PC-3 (cell line): ENCODE data around the gene SLC25A19. TPM values are rescaled to one million over a fixed set of nuclear protein-coding genes. Genes with fewer than 3 reads are reported as not detected.

Experiments used
- ATAC-seq: fragments of 200-7000 bp; cut with Tn5 transposase; 2 replicates; pipeline ENCODE4 v1.9.1; 2020; ENCODE audit warnings: mild to moderate bottlenecking, moderate library complexity
- BruUV-seq: library from RNA; stranded (reverse); fragments of 400-500 nt; replicated peaks from 2 replicates; lab custom pipeline; 2021; lab: Mats Ljungman, UMichigan
- CTCF ChIA-PET: fragments of 300-600 bp; sonication (Branson Sonifier 250); formaldehyde crosslinking; loops from one replicate; lab custom pipeline; 2022; ENCODE audit warnings: antibody characterized with exemption; lab: Charles Lee
- POLR2A ChIA-PET: fragments of 300-600 bp; sonication (Branson Sonifier 250); formaldehyde crosslinking; loops from one replicate; lab custom pipeline; 2022; ENCODE audit warnings: antibody characterized with exemption; ENCODE audit not compliant: unreplicated experiment; lab: Charles Lee
- DNase-seq: peaks from one replicate; pipeline ENCODE4 v3.0.0-alpha.2; 2015
- H2AFZ ChIP-seq: fragments of 300-600 bp; sonication (generic); 2 replicates; pipeline ENCODE4 v1.6.0; 2016; ENCODE audit warnings: antibody characterized with exemption, low read length
- H3F3A ChIP-seq: fragments of 300-600 bp; sonication (generic); one replicate; pipeline ENCODE4 v1.6.0; 2017; ENCODE audit warnings: antibody characterized with exemption, low read length, control low read depth, mild to moderate bottlenecking; ENCODE audit not compliant: unreplicated experiment
- H3K27ac ChIP-seq: fragments of 300-600 bp; sonication (generic); 2 replicates; pipeline ENCODE4 v1.5.1; 2016; ENCODE audit warnings: mild to moderate bottlenecking, low read length
- H3K27me3 ChIP-seq: fragments of 300-600 bp; sonication (generic); 2 replicates; pipeline ENCODE4 v1.6.1; 2016; ENCODE audit warnings: low read length, mixed read lengths
- H3K36me3 ChIP-seq: fragments of 300-600 bp; sonication (generic); 2 replicates; pipeline ENCODE4 v1.6.1; 2016; ENCODE audit warnings: low read depth, mixed run types, low read length, mixed read lengths
- H3K4me1 ChIP-seq: fragments of 300-600 bp; sonication (generic); 2 replicates; pipeline ENCODE4 v1.5.1; 2016; ENCODE audit warnings: low read length; ENCODE audit not compliant: insufficient read depth
- H3K4me2 ChIP-seq: fragments of 300-600 bp; sonication (generic); 2 replicates; pipeline ENCODE4 v1.6.0; 2016; ENCODE audit warnings: low read length
- H3K4me3 ChIP-seq: fragments of 300-600 bp; sonication (generic); 2 replicates; pipeline ENCODE4 v1.5.1; 2016; ENCODE audit warnings: mild to moderate bottlenecking, low read length, mixed read lengths
- H3K79me2 ChIP-seq: fragments of 300-600 bp; sonication (generic); 2 replicates; pipeline ENCODE4 v1.6.1; 2017; ENCODE audit warnings: low read length, mixed read lengths
- H3K9ac ChIP-seq: fragments of 300-600 bp; sonication (generic); 2 replicates; pipeline ENCODE4 v1.6.0; 2016; ENCODE audit warnings: mild to moderate bottlenecking, low read length
- H3K9me2 ChIP-seq: fragments of 300-600 bp; sonication (generic); replicated peaks from 2 replicates; pipeline ENCODE4 v1.6.1; 2016; ENCODE audit warnings: mixed run types, low read length, mixed read lengths
- H3K9me3 ChIP-seq: fragments of 300-600 bp; sonication (generic); 2 replicates; pipeline ENCODE4 v1.6.1; 2016; ENCODE audit warnings: low read length, mixed read lengths
- H4K20me1 ChIP-seq: fragments of 300-600 bp; sonication (generic); 2 replicates; pipeline ENCODE4 v1.6.1; 2016; ENCODE audit warnings: low read length, mixed read lengths
- EZH2 ChIP-seq: fragments of 300-600 bp; sonication (generic); IDR thresholded peaks from one replicate; pipeline ENCODE4 v1.6.1; 2017; ENCODE audit warnings: antibody characterized with exemption, mild to moderate bottlenecking, low read length; ENCODE audit not compliant: unreplicated experiment
- EZH2phosphoT487 ChIP-seq: fragments of 300-600 bp; sonication (generic); IDR thresholded peaks from 2 replicates; pipeline ENCODE4 v1.6.1; 2018; ENCODE audit warnings: mild to moderate bottlenecking, antibody characterized with exemption, low read length, borderline replicate concordance
- intact Hi-C: fragments of 100-400 bp; cut with micrococcal nuclease; formaldehyde crosslinking; loops from 2 replicates; pipeline ENCODE4 v1.9.0; 2023
- total RNA-seq: library from RNA; depleted of rRNA; stranded (reverse); fragments of >200 nt; gene quantifications from 2 replicates; pipeline ENCODE4 v1.2.3, GENCODE V29; 2014
- TF ChIP-seq, protein P1 (sequence below): fragments of 300-600 bp; sonication (generic); conservative IDR thresholded peaks from 2 replicates; pipeline ENCODE4 v1.5.1; 2017; ENCODE audit warnings: antibody characterized with exemption, low read depth, mild to moderate bottlenecking, low read length

Gene SLC25A19
- total RNA-seq, 1 experiment from 2014 or later = 75.0 TPM

- Histone ChIP-seq H2AFZ (peak overlapping the region; percentile 89), H3K9ac (peak overlapping the region; percentile 87), H3K27ac (peak overlapping the region; percentile 36; the same call in 1 of the 2 replicates), H3K36me3 (peaks cover 6% of the 10 kb centered on the region; the same call in 1 of the 2 replicates), H3K9me3 (no peaks in the 10 kb centered on the region), H3K79me2 (peaks cover 21% of the 10 kb centered on the region), H3K9me2 (no peaks in the 10 kb centered on the region), H4K20me1 (no peaks in the 10 kb centered on the region), H3K4me1 (peaks cover 20% of the 10 kb centered on the region), H3K4me2 (peak overlapping the region; percentile 90), H3K27me3 (no peaks in the 10 kb centered on the region), H3F3A (peaks cover 4% of the 10 kb centered on the region), H3K4me3 (peak overlapping the region; percentile 73)
- BruUV-seq = TSS peak; percentile 7
- CTCF ChIA-PET = interaction anchor here (0.8 to 3.0 kb wide), 8 partner anchors 11 to 244 kb away, joined by 3 to 60 read pairs (median 8); partner anchors contain the start of genes GGA3, MRPS7, SLC25A19 and TSEN54
- POLR2A ChIA-PET = interaction anchor here (0.6 kb wide), 2 partner anchors 156 to 1662 kb away, joined by 3 read pairs; no protein-coding TSS in a partner anchor
- DNase-seq (peak; percentile 42), ATAC-seq (peak; percentile 2; the same call in 1 of the 2 replicates)
- TF ChIP-seq, protein P1, sequence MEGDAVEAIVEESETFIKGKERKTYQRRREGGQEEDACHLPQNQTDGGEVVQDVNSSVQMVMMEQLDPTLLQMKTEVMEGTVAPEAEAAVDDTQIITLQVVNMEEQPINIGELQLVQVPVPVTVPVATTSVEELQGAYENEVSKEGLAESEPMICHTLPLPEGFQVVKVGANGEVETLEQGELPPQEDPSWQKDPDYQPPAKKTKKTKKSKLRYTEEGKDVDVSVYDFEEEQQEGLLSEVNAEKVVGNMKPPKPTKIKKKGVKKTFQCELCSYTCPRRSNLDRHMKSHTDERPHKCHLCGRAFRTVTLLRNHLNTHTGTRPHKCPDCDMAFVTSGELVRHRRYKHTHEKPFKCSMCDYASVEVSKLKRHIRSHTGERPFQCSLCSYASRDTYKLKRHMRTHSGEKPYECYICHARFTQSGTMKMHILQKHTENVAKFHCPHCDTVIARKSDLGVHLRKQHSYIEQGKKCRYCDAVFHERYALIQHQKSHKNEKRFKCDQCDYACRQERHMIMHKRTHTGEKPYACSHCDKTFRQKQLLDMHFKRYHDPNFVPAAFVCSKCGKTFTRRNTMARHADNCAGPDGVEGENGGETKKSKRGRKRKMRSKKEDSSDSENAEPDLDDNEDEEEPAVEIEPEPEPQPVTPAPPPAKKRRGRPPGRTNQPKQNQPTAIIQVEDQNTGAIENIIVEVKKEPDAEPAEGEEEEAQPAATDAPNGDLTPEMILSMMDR = 0 out of 2 replicates have a peak, but pooled peaks have one; percentile 20
- no peak for TF ChIP-seq EZH2phosphoT487
- no peak for TF ChIP-seq EZH2
- intact Hi-C loops = loop anchor here (1.0 to 2.0 kb wide), 2 partner anchors 17 to 141 kb away; partner anchors contain the start of gene SLC25A19
These were observed 17.0 kb downstream of the SLC25A19 start for GRCh38 chr17:75271955-75272847.

GRCh38 chr17:75271233-75271954 is 17.8 kb downstream of the SLC25A19 start:
- H3F3A ChIP-seq = peaks cover 4% of the 10 kb centered on the region
- peak overlapping the region; percentile 36 for H3K27ac ChIP-seq
- peaks cover 6% of the 10 kb centered on the region; the same call in 1 of the 2 replicates for H3K36me3 ChIP-seq
- POLR2A ChIA-PET = interaction anchor here (0.5 to 2.3 kb wide), 7 partner anchors 9 to 1663 kb away, joined by 3 to 25 read pairs (median 3); partner anchors contain the start of genes GGA3, GRB2, MRPS7 and SLC25A19
- ATAC-seq (peak; percentile 53), DNase-seq (peak; percentile 90)
- peak overlapping the region; percentile 90 for H3K4me2 ChIP-seq
- no peaks in the 10 kb centered on the region for H3K9me3 ChIP-seq
- H3K27me3 ChIP-seq = no peaks in the 10 kb centered on the region
- BruUV-seq = no TSS peak
- H3K4me3 ChIP-seq = peak overlapping the region; percentile 73
- no peaks in the 10 kb centered on the region for H3K9me2 ChIP-seq
- intact Hi-C loops = loop anchor here (1.0 to 2.0 kb wide), 2 partner anchors 18 to 141 kb away; partner anchors contain the start of gene SLC25A19
- H3K4me1 ChIP-seq = peaks cover 20% of the 10 kb centered on the region
- peaks cover 21% of the 10 kb centered on the region for H3K79me2 ChIP-seq
- peak overlapping the region; percentile 89 for H2AFZ ChIP-seq
- TF ChIP-seq, protein P1 = peak; percentile 57
- TF ChIP-seq EZH2phosphoT487 (no peak), EZH2 (no peak)
- CTCF ChIA-PET = interaction anchor here (0.6 to 3.0 kb wide), 19 partner anchors 10 to 301 kb away, joined by 3 to 60 read pairs (median 5); partner anchors contain the start of genes GGA3, GRB2, MRPS7 and SLC25A19
- H3K9ac ChIP-seq = peak overlapping the region; percentile 87
- no peaks in the 10 kb centered on the region for H4K20me1 ChIP-seq
